HCT116 (cell line): Measurements from ENCODE around the gene MROH7. TPM values are rescaled to one million over a fixed set of nuclear protein-coding genes. Genes with fewer than 3 reads are reported as not detected.

Experiments used
- ATAC-seq: fragments of 200-7000 bp; cut with Tn5 transposase; 2 replicates; pipeline ENCODE4 v1.9.1; 2020; ENCODE audit warnings: mild to moderate bottlenecking, moderate library complexity
- BruUV-seq: library from RNA; stranded (reverse); fragments of 400-500 nt; replicated peaks from 2 replicates; lab custom pipeline; 2021; lab: Mats Ljungman, UMichigan
- CTCF ChIA-PET: fragments of 300-600 bp; sonication (Branson Sonifier 250); formaldehyde crosslinking; loops from one replicate; lab custom pipeline; 2021; ENCODE audit warnings: antibody characterized with exemption; lab: Charles Lee
- POLR2A ChIA-PET: fragments of 300-600, 350-600 bp; sonication (Branson Sonifier 250); formaldehyde crosslinking; loops from one replicate; lab custom pipeline; 2021; ENCODE audit warnings: antibody characterized with exemption; lab: Charles Lee
- RAD21 ChIA-PET, 2 experiments: fragments of 300-600 bp; sonication (Branson Sonifier 250); formaldehyde crosslinking; loops; one replicate each; lab custom pipeline; 2023; ENCODE audit warnings: low total read pairs in 2 of 2; ENCODE audit not compliant: uncharacterized antibody in 2 of 2, unreplicated experiment in 2 of 2, low non-redundant PET in 1 of 2; lab: Charles Lee
- DNase-seq: peaks from one replicate; pipeline ENCODE4 v3.0.0-alpha.2; 2010; ENCODE audit warnings: low read depth, low spot score
- H2AFZ ChIP-seq: fragments of 200-600 bp; shearing (Covaris generic), sonication (generic); 2 replicates; pipeline ENCODE4 v1.6.1; 2017; ENCODE audit warnings: low read depth, mixed run types, mixed read lengths, antibody characterized with exemption, low read length; ENCODE audit not compliant: poor library complexity, severe bottlenecking
- H3K27ac ChIP-seq: 2 replicates; pipeline ENCODE4 v1.5.1; 2012; ENCODE audit warnings: low read depth, low read length
- H3K27me3 ChIP-seq: fragments of 200-600 bp; sonication (generic); 2 replicates; pipeline ENCODE4 v1.6.1; 2016; ENCODE audit warnings: mixed run types, low read length, mixed read lengths; ENCODE audit not compliant: insufficient read depth
- H3K36me3 ChIP-seq, 2 experiments: fragments of 200-500 bp in 1 of 2; fragments of 200-600 bp in 1 of 2; sonication (Bioruptor generic) in 1 of 2; sonication (generic) in 1 of 2; 2 replicates each; pipeline versions ENCODE4 v1.5.1 to v1.6.1; 2014 to 2016; ENCODE audit warnings: low read length in 2 of 2, inconsistent platforms in 1 of 2, mixed read lengths in 1 of 2, mixed run types in 1 of 2; ENCODE audit not compliant: insufficient read depth in 2 of 2, control insufficient read depth in 1 of 2
- H3K4me1 ChIP-seq, 2 experiments: fragments of 200-600 bp in 1 of 2; sonication (generic) in 1 of 2; 2 replicates each; pipeline versions ENCODE4 v1.5.1 to v1.6.1; 2012 to 2017; ENCODE audit warnings: low read length in 2 of 2, inconsistent platforms in 1 of 2, mild to moderate bottlenecking in 1 of 2, mixed read lengths in 1 of 2, mixed run types in 1 of 2, moderate library complexity in 1 of 2; ENCODE audit not compliant: insufficient read depth in 2 of 2, control insufficient read depth in 1 of 2
- H3K4me2 ChIP-seq: fragments of 200-600 bp; sonication (generic); 2 replicates; pipeline ENCODE4 v1.6.1; 2017; ENCODE audit warnings: mixed run types, low read length, mixed read lengths
- H3K4me3 ChIP-seq, 2 experiments: fragments of 200-600 bp in 1 of 2; sonication (generic) in 1 of 2; replicated peaks in 1 of 2; 2 replicates each; pipeline ENCODE4 v1.5.1; 2011 to 2016; ENCODE audit warnings: low read length in 2 of 2, control low read depth in 1 of 2, low read depth in 1 of 2, mild to moderate bottlenecking in 1 of 2, mixed read lengths in 1 of 2, mixed run types in 1 of 2
- H3K79me2 ChIP-seq: fragments of 200-600 bp; sonication (generic); 2 replicates; pipeline ENCODE4 v1.6.1; 2017; ENCODE audit warnings: mild to moderate bottlenecking, mixed run types, low read length, moderate library complexity, mixed read lengths; ENCODE audit not compliant: insufficient read depth
- H3K9ac ChIP-seq: fragments of 200-600 bp; sonication (generic); 2 replicates; pipeline ENCODE4 v1.6.1; 2016; ENCODE audit warnings: low read length, mixed read lengths
- H3K9me2 ChIP-seq: fragments of 200-600 bp; sonication (generic), shearing (Covaris generic); 2 replicates; pipeline ENCODE4 v1.6.1; 2017; ENCODE audit warnings: mixed run types, mild to moderate bottlenecking, moderate library complexity; ENCODE audit not compliant: insufficient read depth
- H3K9me3 ChIP-seq, 2 experiments: fragments of 200-500 bp in 1 of 2; fragments of 200-600 bp in 1 of 2; sonication (Bioruptor generic) in 1 of 2; sonication (generic) in 1 of 2; 2 replicates each; pipeline ENCODE4 v1.6.1; 2014 to 2017; ENCODE audit warnings: low read length in 2 of 2, mixed read lengths in 2 of 2, inconsistent platforms in 1 of 2, low read depth in 1 of 2, mild to moderate bottlenecking in 1 of 2, mixed run types in 1 of 2, moderate library complexity in 1 of 2; ENCODE audit not compliant: control insufficient read depth in 1 of 2, insufficient read depth in 1 of 2
- H4K20me1 ChIP-seq: fragments of 200-600 bp; sonication (generic), shearing (Covaris generic); 2 replicates; pipeline ENCODE4 v1.6.1; 2017; ENCODE audit warnings: mixed run types, mild to moderate bottlenecking, moderate library complexity; ENCODE audit not compliant: insufficient read depth
- EGR1 ChIP-seq: IDR thresholded peaks from 2 replicates; pipeline ENCODE4 v1.6.1; 2012; ENCODE audit warnings: low read depth
- ELF1 ChIP-seq: IDR thresholded peaks from 2 replicates; pipeline ENCODE4 v1.6.1; 2012; ENCODE audit warnings: low read depth, borderline replicate concordance
- EZH2phosphoT487 ChIP-seq: fragments of 200-600 bp; IDR thresholded peaks from 2 replicates; pipeline ENCODE4 v1.6.1; 2018; ENCODE audit warnings: antibody characterized with exemption, borderline replicate concordance
- FOSL1 ChIP-seq: IDR thresholded peaks from 2 replicates; pipeline ENCODE4 v1.6.1; 2012; ENCODE audit warnings: low read depth
- JUND ChIP-seq: IDR thresholded peaks from 2 replicates; pipeline ENCODE4 v1.6.1; 2012
- RAD21 ChIP-seq: IDR thresholded peaks from 2 replicates; pipeline ENCODE4 v1.6.1; 2012; ENCODE audit warnings: low read depth, mild to moderate bottlenecking
- SP1 ChIP-seq: IDR thresholded peaks from 2 replicates; pipeline ENCODE4 v1.6.1; 2012; ENCODE audit warnings: low read depth
- SRF ChIP-seq: IDR thresholded peaks from 2 replicates; pipeline ENCODE4 v1.6.1; 2012; ENCODE audit warnings: low read depth
- TCF7L2 ChIP-seq: IDR thresholded peaks from 2 replicates; pipeline ENCODE4 v1.7.0; 2011; ENCODE audit warnings: borderline replicate concordance, inconsistent platforms; ENCODE audit not compliant: insufficient read depth, insufficient read length; ENCODE audit errors: extremely low read depth
- YY1 ChIP-seq: IDR thresholded peaks from 2 replicates; pipeline ENCODE4 v1.6.1; 2011; ENCODE audit warnings: low read length, low read depth, moderate library complexity, mild to moderate bottlenecking; ENCODE audit not compliant: insufficient replicate concordance; ENCODE audit errors: extremely low read depth
- ZFX ChIP-seq: fragments of 450-650 bp; IDR thresholded peaks from 2 replicates; pipeline ENCODE4 v1.6.1; 2017
- ZNF274 ChIP-seq: fragments of 200-500 bp; sonication (Bioruptor generic); IDR thresholded peaks from 2 replicates; pipeline ENCODE4 v1.6.1; 2014; ENCODE audit warnings: mild to moderate bottlenecking, low read depth, low read length, inconsistent platforms
- intact Hi-C: fragments of 100-400 bp; cut with micrococcal nuclease; formaldehyde crosslinking; loops from 2 replicates; pipeline ENCODE4 v1.10.0; 2022
- total RNA-seq: library from RNA; stranded (reverse); gene quantifications from one replicate; pipeline ENCODE4 v1.2.1, GENCODE V29; 2021; ENCODE audit not compliant: unreplicated experiment
- TF ChIP-seq, protein P1 (sequence below): IDR thresholded peaks from 2 replicates; pipeline ENCODE4 v1.6.1; 2012; ENCODE audit warnings: low read depth
- TF ChIP-seq, protein P2 (sequence below): IDR thresholded peaks from 2 replicates; pipeline ENCODE4 v1.6.1; 2011; ENCODE audit warnings: mild to moderate bottlenecking, low read length, moderate library complexity; ENCODE audit not compliant: insufficient replicate concordance; ENCODE audit errors: extremely low read depth
- TF ChIP-seq, protein P3 (sequence below): IDR thresholded peaks from 2 replicates; pipeline ENCODE4 v1.6.1; 2012

Gene MROH7
- total RNA-seq, 1 experiment from 2014 or later, result 1.1 TPM

DNA sequence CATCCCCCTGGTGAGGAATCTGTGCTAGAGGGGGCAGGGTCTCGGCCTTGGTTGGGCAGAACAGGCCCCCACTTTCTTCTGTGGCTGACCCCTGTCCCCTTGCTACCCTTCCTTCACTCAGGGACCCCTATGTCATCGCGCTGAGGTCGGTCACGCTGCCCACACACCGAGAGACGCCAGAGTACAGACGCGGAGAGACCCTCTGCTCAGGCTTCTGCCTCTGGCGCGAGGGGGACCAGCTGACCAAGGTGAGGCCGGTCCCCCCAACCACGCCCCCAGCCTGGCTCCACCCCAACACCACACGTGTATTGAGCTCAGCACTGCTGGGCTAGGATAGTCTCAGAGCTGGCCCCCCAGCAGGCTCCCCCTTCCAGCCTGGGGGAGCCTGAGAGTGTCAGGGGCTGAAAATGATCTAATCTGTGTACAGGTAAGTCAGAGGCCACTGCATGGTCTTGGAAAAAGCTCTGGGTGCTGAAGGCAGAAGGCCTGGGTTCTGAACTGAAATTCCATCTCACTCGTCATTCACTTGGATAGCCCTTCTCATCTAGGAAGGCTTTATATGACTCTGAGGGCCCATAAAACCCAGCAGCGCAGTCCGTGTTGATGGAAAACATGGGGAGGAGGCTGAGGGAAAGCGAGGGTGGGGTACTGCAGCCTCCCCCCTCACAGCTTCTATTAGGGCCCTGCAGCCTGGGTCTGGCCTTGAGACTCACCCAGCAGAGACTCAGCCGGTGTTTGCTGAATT lies 33.6 kb upstream of the MROH7 start:
- intact Hi-C loops, result no loop called here
- RAD21 ChIA-PET, result no interaction called here
- Histone ChIP-seq H3K9ac (no peak overlapping the region), H3K9me2 (no peaks in the 10 kb centered on the region), H3K79me2 (no peaks in the 10 kb centered on the region), H3K4me2 (no peak overlapping the region), H3K27ac (no peak overlapping the region), H3K36me3 (peaks cover 0 to 8% of the 10 kb centered on the region in 2 experiments; a peak in 2 of 4 replicates), H3K27me3 (no peaks in the 10 kb centered on the region), H3K4me1 (peaks cover 0 to 7% of the 10 kb centered on the region in 2 experiments; a peak in 2 of 4 replicates), H3K4me3 (no peak overlapping the region), H4K20me1 (no peaks in the 10 kb centered on the region), H3K9me3 (no peaks in the 10 kb centered on the region), H2AFZ (no peak overlapping the region)
- no peak for TF ChIP-seq EZH2phosphoT487
- TF ChIP-seq EGR1, result no peak
- no peak for TF ChIP-seq SRF
- TF ChIP-seq ZNF274, result no peak
- TF ChIP-seq, protein P1, sequence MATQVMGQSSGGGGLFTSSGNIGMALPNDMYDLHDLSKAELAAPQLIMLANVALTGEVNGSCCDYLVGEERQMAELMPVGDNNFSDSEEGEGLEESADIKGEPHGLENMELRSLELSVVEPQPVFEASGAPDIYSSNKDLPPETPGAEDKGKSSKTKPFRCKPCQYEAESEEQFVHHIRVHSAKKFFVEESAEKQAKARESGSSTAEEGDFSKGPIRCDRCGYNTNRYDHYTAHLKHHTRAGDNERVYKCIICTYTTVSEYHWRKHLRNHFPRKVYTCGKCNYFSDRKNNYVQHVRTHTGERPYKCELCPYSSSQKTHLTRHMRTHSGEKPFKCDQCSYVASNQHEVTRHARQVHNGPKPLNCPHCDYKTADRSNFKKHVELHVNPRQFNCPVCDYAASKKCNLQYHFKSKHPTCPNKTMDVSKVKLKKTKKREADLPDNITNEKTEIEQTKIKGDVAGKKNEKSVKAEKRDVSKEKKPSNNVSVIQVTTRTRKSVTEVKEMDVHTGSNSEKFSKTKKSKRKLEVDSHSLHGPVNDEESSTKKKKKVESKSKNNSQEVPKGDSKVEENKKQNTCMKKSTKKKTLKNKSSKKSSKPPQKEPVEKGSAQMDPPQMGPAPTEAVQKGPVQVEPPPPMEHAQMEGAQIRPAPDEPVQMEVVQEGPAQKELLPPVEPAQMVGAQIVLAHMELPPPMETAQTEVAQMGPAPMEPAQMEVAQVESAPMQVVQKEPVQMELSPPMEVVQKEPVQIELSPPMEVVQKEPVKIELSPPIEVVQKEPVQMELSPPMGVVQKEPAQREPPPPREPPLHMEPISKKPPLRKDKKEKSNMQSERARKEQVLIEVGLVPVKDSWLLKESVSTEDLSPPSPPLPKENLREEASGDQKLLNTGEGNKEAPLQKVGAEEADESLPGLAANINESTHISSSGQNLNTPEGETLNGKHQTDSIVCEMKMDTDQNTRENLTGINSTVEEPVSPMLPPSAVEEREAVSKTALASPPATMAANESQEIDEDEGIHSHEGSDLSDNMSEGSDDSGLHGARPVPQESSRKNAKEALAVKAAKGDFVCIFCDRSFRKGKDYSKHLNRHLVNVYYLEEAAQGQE, result no peak
- TF ChIP-seq JUND, result no peak
- TF ChIP-seq SP1, result no peak
- no peak for TF ChIP-seq FOSL1
- TF ChIP-seq, protein P2, sequence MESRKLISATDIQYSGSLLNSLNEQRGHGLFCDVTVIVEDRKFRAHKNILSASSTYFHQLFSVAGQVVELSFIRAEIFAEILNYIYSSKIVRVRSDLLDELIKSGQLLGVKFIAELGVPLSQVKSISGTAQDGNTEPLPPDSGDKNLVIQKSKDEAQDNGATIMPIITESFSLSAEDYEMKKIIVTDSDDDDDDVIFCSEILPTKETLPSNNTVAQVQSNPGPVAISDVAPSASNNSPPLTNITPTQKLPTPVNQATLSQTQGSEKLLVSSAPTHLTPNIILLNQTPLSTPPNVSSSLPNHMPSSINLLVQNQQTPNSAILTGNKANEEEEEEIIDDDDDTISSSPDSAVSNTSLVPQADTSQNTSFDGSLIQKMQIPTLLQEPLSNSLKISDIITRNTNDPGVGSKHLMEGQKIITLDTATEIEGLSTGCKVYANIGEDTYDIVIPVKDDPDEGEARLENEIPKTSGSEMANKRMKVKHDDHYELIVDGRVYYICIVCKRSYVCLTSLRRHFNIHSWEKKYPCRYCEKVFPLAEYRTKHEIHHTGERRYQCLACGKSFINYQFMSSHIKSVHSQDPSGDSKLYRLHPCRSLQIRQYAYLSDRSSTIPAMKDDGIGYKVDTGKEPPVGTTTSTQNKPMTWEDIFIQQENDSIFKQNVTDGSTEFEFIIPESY, result no peak
- TF ChIP-seq ELF1, result no peak
- no peak for TF ChIP-seq ZFX
- TF ChIP-seq YY1, result no peak
- TF ChIP-seq, protein P3, sequence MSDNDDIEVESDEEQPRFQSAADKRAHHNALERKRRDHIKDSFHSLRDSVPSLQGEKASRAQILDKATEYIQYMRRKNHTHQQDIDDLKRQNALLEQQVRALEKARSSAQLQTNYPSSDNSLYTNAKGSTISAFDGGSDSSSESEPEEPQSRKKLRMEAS, result no peak
- no peak for TF ChIP-seq RAD21
- TF ChIP-seq TCF7L2, result no peak
- BruUV-seq, result no TSS peak
- CTCF ChIA-PET, result no interaction called here
- no peak for ATAC-seq
- no peak for DNase-seq
- POLR2A ChIA-PET, result no interaction called here
